H1 (cell line): Measurements from ENCODE around the gene GAP43. TPM values are rescaled to one million over a fixed set of nuclear protein-coding genes. Genes with fewer than 3 reads are reported as not detected.

Experiments used
- CTCF ChIA-PET: fragments of 300-600 bp; sonication (Branson Sonifier 250); formaldehyde crosslinking; loops from one replicate; lab custom pipeline; 2021; ENCODE audit not compliant: partially characterized antibody; lab: Charles Lee
- POLR2A ChIA-PET: fragments of 300-600 bp; sonication (Branson Sonifier 250); formaldehyde crosslinking; loops from one replicate; lab custom pipeline; 2021; ENCODE audit warnings: inconsistent platforms; ENCODE audit not compliant: partially characterized antibody; lab: Charles Lee
- DNase-seq, 2 experiments: peaks; one replicate each; pipeline versions ENCODE4 v3.0.0 to v3.0.0-alpha.2; 2010 to 2022; ENCODE audit warnings: low spot score in 2 of 2, low read depth in 1 of 2, mixed read lengths in 1 of 2
- FAIRE-seq: peaks from 2 replicates; lab custom pipeline; 2011; peaks lifted over from hg19 to GRCh38; lab: Jason Lieb, UNC
- H2AFZ ChIP-seq: 2 replicates; pipeline ENCODE4 v1.8.1; 2012; ENCODE audit warnings: low read length, inconsistent platforms
- H2AK5ac ChIP-seq: 2 replicates; pipeline ENCODE4 v1.6.1; 2013; ENCODE audit warnings: low read depth, low read length
- H2BK120ac ChIP-seq: replicated peaks from 2 replicates; pipeline ENCODE3; 2013; ENCODE audit warnings: low read depth, low read length, inconsistent platforms
- H2BK12ac ChIP-seq: 2 replicates; pipeline ENCODE4 v1.6.1; 2013; ENCODE audit warnings: low read depth, low read length
- H2BK15ac ChIP-seq: 2 replicates; pipeline ENCODE4 v1.6.1; 2013; ENCODE audit warnings: low read length
- H2BK20ac ChIP-seq: 2 replicates; pipeline ENCODE4 v1.6.1; 2013; ENCODE audit warnings: low read length
- H2BK5ac ChIP-seq: 2 replicates; pipeline ENCODE4 v1.6.1; 2013; ENCODE audit warnings: low read depth, low read length
- H3K14ac ChIP-seq: 2 replicates; pipeline ENCODE4 v1.6.1; 2013; ENCODE audit warnings: inconsistent platforms; ENCODE audit not compliant: insufficient read length
- H3K18ac ChIP-seq: 2 replicates; pipeline ENCODE4 v1.6.1; 2013; ENCODE audit warnings: low read length; ENCODE audit errors: extremely low read depth
- H3K23ac ChIP-seq: 2 replicates; pipeline ENCODE4 v1.6.1; 2013; ENCODE audit warnings: inconsistent platforms; ENCODE audit not compliant: insufficient read length
- H3K23me2 ChIP-seq: 2 replicates; pipeline ENCODE4 v1.6.1; 2013; ENCODE audit warnings: low read depth, low read length
- H3K27ac ChIP-seq: 2 replicates; pipeline ENCODE4 v1.6.1; 2011; ENCODE audit warnings: low read depth, low read length, inconsistent platforms
- H3K27me3 ChIP-seq, 4 experiments: replicated peaks in 1 of 4; 1 replicate in 1 of 4; 2 replicates in 3 of 4; pipeline versions ENCODE4 v1.6.1 to v1.8.1; 2011 to 2013; ENCODE audit warnings: low read length in 3 of 4, mild to moderate bottlenecking in 3 of 4, inconsistent platforms in 2 of 4, mixed read lengths in 2 of 4, moderate library complexity in 1 of 4; ENCODE audit not compliant: control insufficient read depth in 3 of 4, insufficient read depth in 3 of 4; ENCODE audit errors: extremely low read depth in 1 of 4
- H3K36me3 ChIP-seq, 4 experiments: 2 replicates each; pipeline versions ENCODE4 v1.6.1 to v1.8.1; 2011 to 2013; ENCODE audit warnings: mild to moderate bottlenecking in 4 of 4, low read length in 3 of 4, moderate library complexity in 2 of 4, control low read depth in 1 of 4, inconsistent platforms in 1 of 4; ENCODE audit not compliant: insufficient read depth in 4 of 4, control insufficient read depth in 2 of 4
- H3K4ac ChIP-seq: replicated peaks from 2 replicates; pipeline ENCODE3; 2013; ENCODE audit warnings: low read length, low read depth, mixed read lengths, inconsistent platforms; ENCODE audit not compliant: insufficient read length
- H3K4me1 ChIP-seq, 4 experiments: replicated peaks in 1 of 4; 1 replicate in 1 of 4; 2 replicates in 3 of 4; pipeline versions ENCODE4 v1.6.1 to v1.8.1; 2011 to 2013; ENCODE audit warnings: low read length in 3 of 4, inconsistent platforms in 2 of 4, mixed read lengths in 1 of 4; ENCODE audit not compliant: insufficient read depth in 4 of 4, control insufficient read depth in 3 of 4
- H3K4me2 ChIP-seq, 2 experiments: 2 replicates each; pipeline versions ENCODE4 v1.6.1 to v1.8.1; 2011 to 2013; ENCODE audit warnings: low read depth in 2 of 2, low read length in 2 of 2, control low read depth in 1 of 2, inconsistent platforms in 1 of 2, mild to moderate bottlenecking in 1 of 2; ENCODE audit not compliant: insufficient read depth in 1 of 2
- H3K4me3 ChIP-seq, 4 experiments: fragments of 200-600, 300-600 bp in 1 of 4; sonication (generic), shearing (Covaris generic), sonication (Bioruptor Twin) in 1 of 4; 2 replicates each; pipeline versions ENCODE4 v1.5.1 to v1.8.1; 2011 to 2016; ENCODE audit warnings: low read length in 4 of 4, low read depth in 3 of 4, control low read depth in 2 of 4, inconsistent platforms in 2 of 4, mild to moderate bottlenecking in 2 of 4, mixed read lengths in 1 of 4, moderate library complexity in 1 of 4; ENCODE audit not compliant: insufficient read depth in 2 of 4; ENCODE audit errors: extremely low read depth in 1 of 4
- H3K56ac ChIP-seq: replicated peaks from 2 replicates; pipeline ENCODE3; 2013; ENCODE audit warnings: low read depth, mild to moderate bottlenecking, mixed read lengths, low read length, inconsistent platforms; ENCODE audit not compliant: insufficient read length
- H3K79me1 ChIP-seq: 2 replicates; pipeline ENCODE4 v1.6.1; 2013; ENCODE audit warnings: low read depth, low read length, control low read depth
- H3K79me2 ChIP-seq, 2 experiments: 2 replicates each; pipeline versions ENCODE4 v1.6.1 to v1.8.1; 2012 to 2013; ENCODE audit warnings: low read length in 2 of 2, mild to moderate bottlenecking in 2 of 2, inconsistent platforms in 1 of 2; ENCODE audit not compliant: insufficient read depth in 2 of 2, control insufficient read depth in 1 of 2
- H3K9ac ChIP-seq, 4 experiments: replicated peaks in 1 of 4; 1 replicate in 1 of 4; 2 replicates in 3 of 4; pipeline versions ENCODE4 v1.6.1 to v1.8.1; 2011 to 2013; ENCODE audit warnings: low read depth in 3 of 4, low read length in 3 of 4, control low read depth in 2 of 4, mild to moderate bottlenecking in 2 of 4, moderate library complexity in 2 of 4, inconsistent platforms in 1 of 4; ENCODE audit errors: extremely low read depth in 1 of 4
- H3K9me3 ChIP-seq, 2 experiments: 2 replicates each; pipeline versions ENCODE4 v1.6.1 to v1.8.1; 2012 to 2013; ENCODE audit warnings: mild to moderate bottlenecking in 2 of 2, moderate library complexity in 2 of 2, control low read depth in 1 of 2, inconsistent platforms in 1 of 2, low read depth in 1 of 2, low read length in 1 of 2, mixed read lengths in 1 of 2; ENCODE audit not compliant: insufficient read depth in 2 of 2
- H4K20me1 ChIP-seq, 2 experiments: replicated peaks in 1 of 2; 2 replicates each; pipeline versions ENCODE3 to v1.8.1; 2011 to 2013; ENCODE audit warnings: inconsistent platforms in 2 of 2, low read length in 2 of 2, mild to moderate bottlenecking in 1 of 2; ENCODE audit not compliant: insufficient read depth in 2 of 2, control insufficient read depth in 1 of 2
- H4K5ac ChIP-seq: 2 replicates; pipeline ENCODE4 v1.6.1; 2013; ENCODE audit warnings: low read length, low read depth, mixed read lengths, inconsistent platforms; ENCODE audit not compliant: insufficient read length
- H4K8ac ChIP-seq: 2 replicates; pipeline ENCODE4 v1.8.0; 2013; ENCODE audit warnings: mild to moderate bottlenecking, moderate library complexity, low read length, inconsistent platforms; ENCODE audit not compliant: insufficient read depth; ENCODE audit errors: extremely low read depth
- H4K91ac ChIP-seq: replicated peaks from 2 replicates; pipeline ENCODE3; 2013; ENCODE audit warnings: low read length, mixed read lengths, inconsistent platforms; ENCODE audit not compliant: insufficient read length
- HDAC6 ChIP-seq: IDR thresholded peaks from one replicate; pipeline ENCODE4 v1.7.1; 2012; ENCODE audit warnings: low read depth, mild to moderate bottlenecking, inconsistent platforms, low read length, moderate library complexity
- WGBS, 2 experiments: shearing (Covaris generic) in 1 of 2; methylation state at CpG; one replicate each; pipeline versions ENCODE4 v1.1.6 to v1.1.7; 2013 to 2015; ENCODE audit warnings: low lambda C conversion rate in 2 of 2, mixed read lengths in 2 of 2, inconsistent platforms in 1 of 2, low coverage in 1 of 2, missing lambda C conversion rate in 1 of 2; ENCODE audit not compliant: insufficient replicate concordance in 2 of 2, insufficient coverage in 1 of 2, insufficient read length in 1 of 2; ENCODE audit errors: extremely low coverage in 1 of 2, missing lambda C conversion rate in 1 of 2; 5-methylcytosine and 5-hydroxymethylcytosine counted together
- polyA plus RNA-seq, 7 experiments: library from polyadenylated mRNA; depleted of rRNA in 3 of 7; stranded (reverse) in 5 of 7; unstranded in 2 of 7; fragments of >200 nt in 5 of 7; fragments of 200-250 nt in 2 of 7; gene quantifications; 1 replicate in 5 of 7; 2 replicates in 1 of 7; 4 replicates in 1 of 7; pipeline versions ENCODE4 v1.2.1 to v1.2.3, GENCODE V29; 2011 to 2013; ENCODE audit warnings: missing spikeins in 2 of 7, mixed read lengths in 2 of 7
- total RNA-seq: library from RNA; stranded (reverse); fragmentation: NEBNext Ultra II Directional; extraction: Animal tissue kit (Norgen Biotek cat#: 25700); gene quantifications from 2 replicates; pipeline ENCODE4 v1.2.1, GENCODE V29; 2021

The GAP43 gene
- total and polyA plus RNA-seq, 2 of the 8 experiments (the other 6 are each of a cell fraction or from before 2014, with no cell fraction given) = 11.2 to 21.9 TPM

- Histone ChIP-seq H2BK5ac (no peak overlapping the region), H2BK20ac (no peak overlapping the region; the same call in 1 of the 2 replicates), H3K4me2 (no peak overlapping the region), H2BK120ac (no peak overlapping the region), H3K79me2 (no peaks in the 10 kb centered on the region), H4K5ac (no peak overlapping the region), H2AFZ (no peak overlapping the region), H3K79me1 (no peaks in the 10 kb centered on the region), H3K4me1 (peaks cover 0 to 3% (median 1%) of the 10 kb centered on the region in 4 experiments; a peak in 2 of 7 replicates), H3K14ac (no peak overlapping the region), H4K20me1 (no peaks in the 10 kb centered on the region), H3K27me3 (no peaks in the 10 kb centered on the region), H4K8ac (peak overlapping the region; percentile 80; the same call in 1 of the 2 replicates), H3K4me3 (no peak overlapping the region), H3K56ac (no peak overlapping the region), H4K91ac (no peak overlapping the region), H3K23me2 (no peaks in the 10 kb centered on the region), H2BK15ac (no peak overlapping the region), H3K18ac (no peak overlapping the region), H2BK12ac (no peak overlapping the region), H3K4ac (no peak overlapping the region), H2AK5ac (no peak overlapping the region), H3K23ac (no peak overlapping the region), H3K9me3 (no peaks in the 10 kb centered on the region), H3K9ac (no peak overlapping the region), H3K36me3 (no peaks in the 10 kb centered on the region), H3K27ac (no peak overlapping the region)
- FAIRE-seq (no peak), DNase-seq (no peak)
- no peak for TF ChIP-seq HDAC6
- POLR2A ChIA-PET = no interaction called here
- CTCF ChIA-PET = interaction anchor here (0.6 to 2.4 kb wide), 24 partner anchors 9 to 601 kb away, joined by 3 to 19 read pairs (median 4); no protein-coding TSS in a partner anchor
- WGBS, 2 experiments = 91% methylated on average over 9 of the region's 9 CpGs; no CpG with 5 or more reads in 1 of the 2 experiments
Measured at GRCh38 chr3:115693868-115694267, 70.6 kb downstream of the GAP43 start.
